ENCODE measurements around the gene ACBD3.

The ACBD3 gene

GRCh38 chr1:226111098-226111882, 75.3 kb downstream of the ACBD3 start:
- no peak for DNase-seq

DNA sequence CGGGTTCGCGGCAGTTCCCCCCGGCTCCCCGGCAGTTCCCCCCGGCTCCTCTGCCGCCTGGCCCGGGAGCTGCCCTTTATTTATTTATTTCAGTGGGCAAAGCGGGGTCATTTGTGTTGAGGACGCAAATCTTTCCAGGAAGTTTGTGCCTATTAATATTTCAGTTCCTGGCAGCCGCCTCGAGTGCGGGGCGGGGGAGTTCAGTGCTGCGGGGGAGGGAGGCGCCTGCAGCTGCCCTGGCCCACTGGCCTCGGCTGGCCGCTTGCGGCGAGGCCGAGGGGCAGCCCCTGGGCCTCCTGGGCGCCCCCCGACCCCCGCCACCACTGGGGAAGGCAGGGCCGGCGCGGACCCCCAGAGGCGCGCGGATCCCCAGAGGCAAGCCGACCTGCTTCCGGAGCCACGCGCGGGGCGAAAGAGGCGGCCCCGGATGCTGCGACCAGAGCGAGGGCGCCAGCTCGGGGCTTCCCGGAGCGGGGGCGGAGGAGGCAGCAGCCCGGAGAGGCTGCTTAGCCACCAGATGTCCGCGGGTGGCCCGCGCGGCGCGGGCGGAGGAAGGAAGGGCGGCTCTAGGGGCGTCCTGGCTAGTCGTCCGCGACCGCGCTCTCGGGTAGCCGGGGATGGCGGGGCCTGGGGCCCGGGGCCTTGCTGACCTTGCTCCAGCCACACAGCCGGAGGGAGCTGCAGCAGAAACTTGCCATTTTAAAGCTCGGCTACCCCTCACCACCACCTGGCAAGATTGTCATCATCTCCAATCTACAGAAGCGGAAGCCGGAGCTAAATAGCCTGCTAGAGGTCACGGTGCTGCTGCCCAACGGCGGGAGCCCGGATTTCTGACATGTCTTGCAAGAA, 76.1 kb downstream of the ACBD3 start:
- peak; percentile 94 for DNase-seq

DNA sequence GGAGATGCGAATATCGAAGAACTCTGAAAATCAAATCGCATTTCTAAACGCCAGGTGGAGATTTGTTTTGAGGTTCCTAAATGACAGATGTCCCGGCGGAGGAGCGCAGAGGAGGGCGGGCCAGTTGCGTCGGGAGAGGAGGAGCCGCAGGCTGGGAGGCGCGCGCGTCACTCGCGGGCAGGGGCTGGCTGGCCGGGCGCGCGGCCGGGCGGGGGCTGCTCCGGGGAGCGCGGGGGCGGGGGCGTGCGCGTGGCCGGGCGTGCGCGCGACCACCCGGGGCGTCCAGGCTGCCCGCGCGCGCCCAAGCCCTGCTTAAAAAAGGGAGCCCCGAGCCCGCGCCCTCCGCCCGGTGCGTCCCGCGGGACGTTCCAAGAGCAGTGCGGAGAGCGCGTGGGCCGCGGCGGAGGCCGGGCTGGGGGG, 76.7 kb downstream of the ACBD3 start:
- DNase-seq: peak; percentile 90

DNA sequence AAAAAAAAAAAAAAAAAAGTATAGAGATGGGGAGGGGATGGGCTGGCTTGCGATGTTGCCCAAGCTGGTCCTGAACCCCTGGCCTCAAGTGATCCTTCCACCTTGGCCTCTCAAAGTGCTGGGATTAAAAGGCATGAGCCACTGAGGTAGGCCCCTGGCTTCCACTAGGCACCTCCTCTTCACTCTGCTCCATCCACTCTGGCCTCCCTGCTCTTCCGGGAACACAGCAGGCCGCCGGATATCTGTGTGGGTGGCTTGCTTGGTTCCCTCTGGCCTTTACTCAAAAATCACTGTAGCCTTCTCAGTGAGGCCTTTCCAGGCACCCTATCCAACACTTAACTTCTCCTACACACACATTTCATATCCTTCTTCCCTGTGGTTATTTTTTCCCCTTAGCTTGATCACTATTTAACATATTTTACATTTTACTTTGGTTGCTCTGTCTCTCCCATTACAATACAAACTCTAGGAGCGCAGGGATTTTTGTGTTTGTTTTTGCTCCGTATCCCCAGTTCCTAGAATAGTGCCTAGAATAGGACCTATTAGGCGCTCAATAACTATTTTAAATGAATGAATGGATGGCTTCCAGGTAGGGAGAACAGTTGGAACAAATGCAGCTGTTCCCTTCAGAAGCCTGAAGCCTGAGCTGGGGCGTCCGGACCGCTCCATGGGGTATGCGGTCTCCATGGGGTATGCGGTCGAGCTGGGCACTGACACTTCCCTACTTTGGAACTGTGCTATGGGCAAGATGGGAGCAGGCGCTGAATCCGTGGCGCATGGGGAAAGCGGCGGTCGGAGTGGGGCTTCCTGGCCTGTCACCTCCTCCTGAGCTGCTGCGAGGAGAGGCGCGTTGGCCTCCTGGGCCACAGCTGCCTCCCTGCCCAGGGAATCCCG, 77.4 kb downstream of the ACBD3 start:
- DNase-seq: no peak

DNA sequence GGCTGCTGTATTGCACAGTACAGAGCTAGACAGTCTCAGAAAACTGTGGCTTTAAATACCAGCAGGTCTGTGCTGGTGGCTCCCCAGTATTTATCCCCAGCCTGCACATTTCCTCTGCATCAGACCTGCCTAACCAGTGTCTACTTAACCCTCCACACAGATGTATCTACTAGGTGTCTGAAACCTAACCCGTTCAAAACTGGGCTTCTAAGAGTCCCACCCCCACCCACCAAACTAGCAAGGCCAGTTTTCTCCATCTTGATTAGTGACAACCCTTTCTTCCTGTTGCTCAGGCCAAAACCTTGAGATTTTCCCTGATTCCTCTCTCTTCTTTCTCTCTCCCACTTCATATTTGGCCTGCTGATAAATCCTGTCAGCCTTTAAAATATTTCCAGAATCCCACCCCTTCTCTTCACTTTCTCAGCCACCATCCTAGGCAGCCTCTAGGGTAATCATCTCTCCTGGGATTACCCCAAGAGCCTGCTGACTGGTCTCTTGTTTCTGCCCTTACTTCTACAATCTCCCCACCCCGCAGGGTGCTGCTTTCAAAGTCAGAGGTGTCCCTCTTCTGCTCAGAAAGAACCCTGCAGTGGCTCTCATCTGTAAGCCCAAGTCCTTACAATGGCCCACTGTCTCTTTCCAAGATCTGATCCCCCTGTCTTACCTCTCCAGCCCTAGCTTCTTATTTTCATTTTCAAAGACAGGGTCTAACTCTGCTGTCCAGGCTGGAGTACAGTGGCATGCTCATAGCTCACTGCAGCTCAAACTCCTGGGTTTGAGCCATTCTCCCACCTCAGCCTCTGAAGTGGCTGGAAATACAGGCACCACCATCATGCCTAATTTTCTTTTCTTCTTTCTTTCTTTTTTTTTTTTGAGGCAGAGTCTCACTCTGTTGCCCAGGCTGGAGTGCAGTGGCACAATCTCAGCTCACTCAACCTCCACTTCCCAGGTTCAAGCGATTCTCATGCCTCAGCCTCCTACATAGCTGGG, 78.8 kb downstream of the ACBD3 start:
- no peak for DNase-seq

DNA sequence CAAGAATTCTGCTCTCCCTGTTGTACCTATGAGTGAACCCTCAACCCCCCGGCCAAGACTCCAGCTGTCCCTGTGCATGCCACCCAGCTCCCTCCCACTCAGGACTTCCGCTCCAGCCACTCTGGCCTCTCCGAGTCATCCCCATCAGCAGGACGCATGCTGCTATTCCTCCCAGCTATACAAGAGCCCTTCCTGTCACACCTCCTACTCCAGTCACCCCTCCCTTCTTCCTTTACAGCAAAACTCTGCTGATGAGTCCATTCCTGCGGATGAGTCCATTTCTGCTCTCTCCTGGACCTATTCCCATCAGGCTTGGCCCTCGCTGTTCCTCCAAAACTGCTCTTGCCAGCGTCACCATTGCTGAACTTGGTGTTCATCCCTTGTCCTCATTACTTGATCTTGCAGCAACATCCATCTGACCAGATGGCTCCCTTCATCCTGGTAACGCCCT, 81.8 kb downstream of the ACBD3 start:
- DNase-seq: no peak

- peak; percentile 51 for DNase-seq
Observed at GRCh38 chr1:226100436-226101391, 85.8 kb downstream of the ACBD3 start.

DNA sequence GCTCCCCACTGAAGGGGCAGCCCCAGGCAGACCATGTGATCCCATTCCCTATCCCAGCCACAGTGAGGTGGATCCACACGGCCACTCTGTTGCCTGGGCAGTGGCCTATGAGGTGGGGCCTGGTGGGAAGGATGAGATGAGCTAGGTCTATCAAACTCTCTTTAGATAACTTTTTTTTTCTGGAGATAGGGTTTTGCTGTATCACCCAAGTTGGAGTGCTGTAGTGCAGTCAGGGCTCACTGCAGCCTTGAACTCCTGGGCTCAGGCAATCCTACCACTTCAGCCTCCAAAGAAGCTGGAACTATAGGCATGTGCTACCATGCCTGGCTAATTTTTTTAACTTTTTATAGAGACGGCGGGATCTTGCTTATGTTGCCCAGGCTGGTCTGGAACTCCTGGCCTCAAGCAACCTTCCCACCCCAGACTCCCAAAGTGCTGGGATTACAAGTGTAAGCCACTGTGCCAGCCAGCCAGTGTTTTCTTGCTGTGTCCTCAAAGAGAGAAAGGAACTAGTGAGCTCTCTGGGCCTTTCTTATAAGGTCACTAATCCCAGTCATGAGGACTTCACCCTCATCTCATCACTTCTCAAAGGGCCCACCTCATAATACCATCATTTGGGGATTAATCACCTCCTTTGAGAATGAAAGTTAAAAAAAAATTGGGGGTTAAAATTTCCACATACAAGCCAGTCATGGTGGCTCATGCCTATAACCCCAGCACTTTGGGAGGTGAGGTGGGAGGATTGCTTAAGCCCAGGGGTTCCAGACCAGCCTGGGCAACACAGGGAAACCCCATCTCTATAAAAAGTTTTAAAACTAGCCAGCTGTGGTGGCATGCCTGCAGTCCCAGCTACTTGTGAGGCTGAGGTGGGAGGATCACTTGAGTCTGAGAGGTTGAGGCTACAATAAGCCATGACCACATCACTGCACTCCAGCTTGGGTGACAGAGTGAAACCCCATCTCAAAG, 87.4 kb downstream of the ACBD3 start:
- DNase-seq: no peak

GRCh38 chr1:226097866-226098625, 88.5 kb downstream of the ACBD3 start:
- DNase-seq: no peak

DNA sequence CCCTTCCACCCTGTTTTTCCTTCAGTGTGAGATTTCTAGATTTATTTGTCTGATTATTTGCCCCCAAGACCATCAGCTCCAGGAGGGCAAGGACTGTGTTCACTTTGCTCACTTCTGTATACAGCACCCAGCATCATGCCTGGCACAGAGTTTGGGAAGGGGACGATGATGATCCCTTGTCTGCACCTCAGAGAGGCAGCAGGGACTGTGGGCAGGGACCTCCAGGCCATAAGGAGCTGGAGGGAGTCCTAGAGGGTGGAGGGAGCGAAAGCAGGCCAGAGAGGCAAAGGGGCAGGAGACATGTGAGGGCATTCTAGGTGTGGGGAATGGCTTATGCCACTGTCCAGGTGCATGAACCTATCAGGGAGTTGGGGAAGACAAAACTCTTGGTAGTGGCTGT, 91.3 kb downstream of the ACBD3 start:
- DNase-seq: no peak
